Sigmoid colon (tissue), 4 donors: ENCODE measurements around the gene SALL1.

Source experiments
- CTCF ChIP-seq, 4 experiments: fragments of 450-650 bp in 3 of 4; fragments of 200-600 bp in 1 of 4; IDR thresholded peaks; one replicate each; pipeline ENCODE4 v1.5.1; 2016 to 2019; ENCODE audit warnings: antibody characterized with exemption in 4 of 4, mild to moderate bottlenecking in 3 of 4, moderate library complexity in 2 of 4
- POLR2A ChIP-seq, 2 donors: fragments of 450-650 bp; IDR thresholded peaks; one replicate each; pipeline ENCODE4 v1.6.1; 2016; ENCODE audit warnings: antibody characterized with exemption in 2 of 2, mild to moderate bottlenecking in 2 of 2, moderate library complexity in 2 of 2
- POLR2AphosphoS5 ChIP-seq, 4 donors: sonication (generic); formaldehyde crosslinking; IDR thresholded peaks; one replicate each; pipeline ENCODE4 v1.6.1; 2017; ENCODE audit warnings: antibody characterized with exemption in 4 of 4

DNA sequence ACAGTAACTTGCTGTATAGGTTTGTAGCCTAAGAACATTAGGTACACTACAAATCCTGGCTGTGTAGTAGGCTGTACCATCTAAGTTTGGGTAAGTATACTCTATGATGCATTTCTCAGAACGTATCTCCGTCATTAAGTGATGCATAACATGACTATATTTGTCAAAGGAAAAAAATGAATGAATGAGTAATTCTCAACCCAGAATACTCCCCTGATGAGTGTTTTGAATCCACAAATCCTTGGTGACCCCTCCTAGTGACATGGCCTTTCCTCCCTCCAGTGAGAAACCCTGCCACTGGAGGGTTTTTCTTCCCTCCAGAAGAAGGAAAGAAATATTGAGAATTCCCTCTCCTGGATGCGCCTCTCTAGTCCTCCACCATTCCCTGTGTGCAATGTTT lies 24.0 kb upstream of the SALL1 start:
- TF ChIP-seq CTCF (IDR thresholded peaks at IDR 0.05) (no peak), POLR2AphosphoS5 (IDR thresholded peaks at IDR 0.05) (no peak), POLR2A (IDR thresholded peaks at IDR 0.05) (no peak)
